Skeletal muscle cell (primary cell): ENCODE measurements around the gene ADGRG3.
"Not testable (repeated sequence)": the region's sequence is repeated elsewhere in the genome, so short reads cannot be mapped to it uniquely, and the experiment has no call there.

Source experiments
- DNase-seq: peaks from one replicate; pipeline ENCODE4 v3.0.0-alpha.2; 2010; ENCODE audit warnings: low read depth
- H3K4me3 ChIP-seq: 2 replicates; pipeline ENCODE4 v1.5.1; 2011; ENCODE audit warnings: low read depth, mild to moderate bottlenecking, control low read depth, low read length, moderate library complexity

Gene ADGRG3

DNA sequence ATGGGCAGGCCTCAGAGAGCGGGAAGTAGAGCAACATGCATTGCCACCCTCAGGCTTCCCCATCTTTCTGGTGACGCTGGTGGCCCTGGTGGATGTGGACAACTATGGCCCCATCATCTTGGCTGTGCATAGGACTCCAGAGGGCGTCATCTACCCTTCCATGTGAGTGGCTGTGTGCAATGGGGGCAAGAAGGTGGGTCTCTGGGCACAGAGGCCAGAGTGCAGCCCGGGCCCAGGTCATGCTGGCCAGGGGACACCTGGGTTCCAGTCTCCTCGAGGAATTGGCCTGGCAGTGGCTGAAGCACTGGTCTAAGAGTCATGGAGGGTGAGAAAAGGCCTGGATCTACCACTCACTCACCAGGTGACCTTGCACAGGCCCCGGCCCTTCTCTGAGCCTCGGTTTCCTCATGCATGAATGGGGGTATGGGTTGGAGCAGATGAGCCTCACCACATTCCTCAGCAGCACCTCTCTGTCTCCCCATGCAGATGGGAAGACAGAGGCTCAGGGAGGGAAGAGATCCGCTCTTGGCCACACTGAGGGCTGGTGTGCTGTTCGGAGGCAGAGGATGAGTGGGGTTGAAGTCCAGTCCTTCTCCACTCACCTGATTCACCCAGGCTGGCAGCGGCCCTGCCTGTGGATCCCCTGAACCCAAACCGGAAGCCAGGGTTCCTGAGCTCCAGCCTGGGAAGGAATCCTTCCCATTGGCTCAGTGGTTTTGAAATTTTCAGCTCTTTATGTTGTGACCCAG is 7.2 kb upstream of the ADGRG3 start:
- H3K4me3 ChIP-seq, result no peak overlapping the region
- DNase-seq, result no peak

DNA sequence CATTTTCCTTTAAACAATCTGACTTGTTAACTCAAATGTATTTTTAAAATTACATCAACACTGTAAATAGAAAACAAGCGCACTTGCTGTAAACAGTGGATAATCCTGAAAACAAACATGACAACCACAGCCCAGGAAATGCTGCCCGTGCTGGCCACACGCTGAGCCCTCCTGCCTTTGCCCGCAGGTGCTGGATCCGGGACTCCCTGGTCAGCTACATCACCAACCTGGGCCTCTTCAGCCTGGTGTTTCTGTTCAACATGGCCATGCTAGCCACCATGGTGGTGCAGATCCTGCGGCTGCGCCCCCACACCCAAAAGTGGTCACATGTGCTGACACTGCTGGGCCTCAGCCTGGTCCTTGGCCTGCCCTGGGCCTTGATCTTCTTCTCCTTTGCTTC is 6.6 kb upstream of the ADGRG3 start:
- DNase-seq, result no peak
- no peak overlapping the region for H3K4me3 ChIP-seq

DNA sequence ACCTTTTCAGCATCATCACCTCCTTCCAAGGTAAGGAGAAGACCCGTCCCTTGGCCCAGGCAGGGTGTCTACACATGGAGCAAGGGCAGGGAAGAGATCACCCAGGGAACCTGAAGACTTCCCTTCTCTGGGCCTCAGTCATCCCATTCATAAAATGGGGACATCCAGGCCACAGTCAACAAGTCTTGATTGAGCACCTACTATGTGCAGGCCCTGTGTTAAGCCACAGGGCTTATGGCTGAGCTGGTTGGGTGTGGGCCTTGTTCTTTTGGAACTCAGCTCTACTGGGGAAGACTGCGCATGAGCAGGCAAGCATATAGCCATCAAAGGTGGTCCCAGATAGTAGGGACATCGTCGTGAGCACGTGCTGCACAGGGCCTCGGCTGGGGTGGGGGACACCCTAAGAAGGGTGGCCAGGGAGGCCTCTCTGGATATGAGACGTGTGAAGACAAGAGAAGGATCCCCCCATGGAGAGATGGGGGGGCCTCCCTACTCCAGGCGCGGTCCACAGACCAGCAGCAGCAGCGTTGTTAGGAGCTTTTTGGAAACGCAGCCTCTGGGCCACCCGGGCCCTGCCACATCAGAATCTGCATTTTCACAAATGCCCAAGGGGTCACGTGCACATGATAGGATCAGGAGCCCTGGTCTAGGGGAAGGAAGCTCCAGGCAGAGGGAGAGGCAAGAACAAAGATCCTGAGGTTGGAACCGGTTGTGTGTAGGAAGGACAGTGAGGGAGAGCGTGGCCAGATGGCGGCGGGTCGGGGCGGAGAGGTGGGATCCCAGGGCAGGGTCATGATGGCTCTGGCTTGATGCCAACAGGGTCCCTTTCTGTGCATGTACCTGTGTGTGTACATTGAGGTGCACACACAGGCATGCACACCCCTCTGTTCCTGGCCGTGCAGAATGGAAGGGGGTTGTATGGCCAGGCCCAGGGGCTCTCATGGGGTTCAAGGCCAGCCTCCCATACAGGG is 5.9 kb upstream of the ADGRG3 start:
- no peak for DNase-seq
- no peak overlapping the region for H3K4me3 ChIP-seq

DNA sequence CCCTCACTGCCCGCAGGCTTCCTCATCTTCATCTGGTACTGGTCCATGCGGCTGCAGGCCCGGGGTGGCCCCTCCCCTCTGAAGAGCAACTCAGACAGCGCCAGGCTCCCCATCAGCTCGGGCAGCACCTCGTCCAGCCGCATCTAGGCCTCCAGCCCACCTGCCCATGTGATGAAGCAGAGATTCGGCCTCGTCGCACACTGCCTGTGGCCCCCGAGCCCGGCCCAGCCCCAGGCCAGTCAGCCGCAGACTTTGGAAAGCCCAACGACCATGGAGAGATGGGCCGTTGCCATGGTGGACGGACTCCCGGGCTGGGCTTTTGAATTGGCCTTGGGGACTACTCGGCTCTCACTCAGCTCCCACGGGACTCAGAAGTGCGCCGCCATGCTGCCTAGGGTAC is 4.7 kb upstream of the ADGRG3 start:
- no peak for DNase-seq
- no peak overlapping the region for H3K4me3 ChIP-seq

DNA sequence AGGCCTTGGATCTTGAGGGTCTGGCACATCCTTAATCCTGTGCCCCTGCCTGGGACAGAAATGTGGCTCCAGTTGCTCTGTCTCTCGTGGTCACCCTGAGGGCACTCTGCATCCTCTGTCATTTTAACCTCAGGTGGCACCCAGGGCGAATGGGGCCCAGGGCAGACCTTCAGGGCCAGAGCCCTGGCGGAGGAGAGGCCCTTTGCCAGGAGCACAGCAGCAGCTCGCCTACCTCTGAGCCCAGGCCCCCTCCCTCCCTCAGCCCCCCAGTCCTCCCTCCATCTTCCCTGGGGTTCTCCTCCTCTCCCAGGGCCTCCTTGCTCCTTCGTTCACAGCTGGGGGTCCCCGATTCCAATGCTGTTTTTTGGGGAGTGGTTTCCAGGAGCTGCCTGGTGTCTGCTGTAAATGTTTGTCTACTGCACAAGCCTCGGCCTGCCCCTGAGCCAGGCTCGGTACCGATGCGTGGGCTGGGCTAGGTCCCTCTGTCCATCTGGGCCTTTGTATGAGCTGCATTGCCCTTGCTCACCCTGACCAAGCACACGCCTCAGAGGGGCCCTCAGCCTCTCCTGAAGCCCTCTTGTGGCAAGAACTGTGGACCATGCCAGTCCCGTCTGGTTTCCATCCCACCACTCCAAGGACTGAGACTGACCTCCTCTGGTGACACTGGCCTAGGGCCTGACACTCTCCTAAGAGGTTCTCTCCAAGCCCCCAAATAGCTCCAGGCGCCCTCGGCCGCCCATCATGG is 4.0 kb upstream of the ADGRG3 start:
- DNase-seq, result no peak
- H3K4me3 ChIP-seq, result no peak overlapping the region

DNA sequence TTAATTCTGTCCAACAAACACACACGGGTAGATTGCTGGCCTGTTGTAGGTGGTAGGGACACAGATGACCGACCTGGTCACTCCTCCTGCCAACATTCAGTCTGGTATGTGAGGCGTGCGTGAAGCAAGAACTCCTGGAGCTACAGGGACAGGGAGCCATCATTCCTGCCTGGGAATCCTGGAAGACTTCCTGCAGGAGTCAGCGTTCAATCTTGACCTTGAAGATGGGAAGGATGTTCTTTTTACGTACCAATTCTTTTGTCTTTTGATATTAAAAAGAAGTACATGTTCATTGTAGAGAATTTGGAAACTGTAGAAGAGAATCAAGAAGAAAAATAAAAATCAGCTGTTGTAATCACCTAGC is 3.5 kb upstream of the ADGRG3 start:
- H3K4me3 ChIP-seq, result no peak overlapping the region
- no peak for DNase-seq

DNA sequence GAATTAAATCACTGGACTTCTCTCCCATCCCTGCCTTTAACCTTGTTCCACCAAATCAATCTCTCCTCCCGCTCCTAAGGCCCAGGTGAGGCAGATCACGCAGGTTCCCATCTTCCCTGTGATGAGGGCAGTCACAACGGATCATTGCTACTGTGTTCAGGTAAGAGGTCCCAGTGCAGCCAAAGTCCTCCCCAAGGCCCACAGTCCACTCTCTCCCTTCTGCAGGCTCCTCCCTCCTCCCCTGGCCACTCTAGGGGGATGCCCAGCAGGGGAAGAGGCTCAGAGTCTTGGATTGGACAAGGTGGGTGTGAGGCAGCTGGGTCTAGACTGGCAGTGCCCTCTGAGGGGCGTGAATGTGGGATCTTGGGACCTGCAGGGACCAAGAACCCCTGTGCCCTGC is 2.6 kb upstream of the ADGRG3 start:
- no peak for DNase-seq
- H3K4me3 ChIP-seq, result no peak overlapping the region

DNA sequence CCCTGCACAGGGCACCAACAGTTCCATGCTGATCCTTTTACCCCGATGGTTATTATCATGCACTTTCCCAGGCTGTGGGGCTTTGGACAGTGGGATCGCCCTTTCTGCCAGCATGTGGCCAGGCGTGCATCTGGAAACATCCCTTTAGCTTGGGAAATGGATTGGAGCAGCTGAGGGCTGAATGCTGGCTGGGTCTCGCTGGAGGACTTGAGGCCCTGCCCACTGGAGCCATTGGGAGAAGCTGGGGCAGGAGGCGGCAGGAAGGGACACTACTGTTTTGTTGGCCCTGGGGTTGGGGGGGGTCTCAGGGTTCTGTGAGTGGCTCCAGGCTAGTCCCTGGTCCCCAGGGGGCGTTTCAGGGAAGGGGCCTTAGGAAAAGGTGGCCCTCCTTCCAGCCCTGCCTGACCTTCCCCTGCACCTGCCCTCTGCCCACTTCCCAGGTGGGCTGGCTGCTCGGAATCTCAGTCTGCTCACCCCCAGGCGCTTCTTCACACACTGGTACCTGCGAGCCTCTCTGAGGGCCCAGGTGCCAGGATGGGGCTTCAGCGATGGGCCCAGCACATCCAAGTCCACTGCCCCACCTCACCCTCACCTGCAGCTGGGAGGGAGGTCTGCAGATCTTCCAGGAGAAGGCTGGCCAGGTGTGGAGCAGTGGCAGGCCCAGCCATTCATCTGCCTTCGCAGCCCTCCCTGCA is 1.6 kb upstream of the ADGRG3 start:
- no peak for DNase-seq

DNA sequence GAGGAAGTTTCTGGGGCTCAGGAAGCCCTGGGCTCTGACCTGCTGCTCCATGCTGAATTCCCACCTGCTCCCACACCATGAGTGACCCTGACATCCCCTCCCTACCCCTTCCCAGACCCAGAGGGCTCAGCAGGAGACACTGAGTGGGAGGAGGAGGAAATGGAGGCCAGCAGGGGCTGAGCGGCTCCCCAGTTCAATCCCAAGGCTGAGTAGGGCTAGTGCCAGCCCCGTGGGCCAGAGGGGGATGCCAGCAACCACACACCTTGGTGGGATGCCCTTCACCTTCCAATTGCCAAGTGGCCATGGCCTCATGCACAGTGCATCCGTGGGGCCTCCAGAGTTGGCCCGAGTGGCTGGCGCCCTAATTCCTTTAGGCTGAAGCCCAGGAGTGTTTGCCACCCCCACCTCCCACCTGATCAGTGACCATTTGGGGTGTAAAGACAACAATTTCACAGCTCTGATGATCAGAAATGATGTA is 1.0 kb upstream of the ADGRG3 start:
- H3K4me3 ChIP-seq, result no peak overlapping the region
- DNase-seq, result no peak

More for the DNA sequence above, 1.6 kb upstream of the ADGRG3 start:
- no peak overlapping the region for H3K4me3 ChIP-seq

DNA sequence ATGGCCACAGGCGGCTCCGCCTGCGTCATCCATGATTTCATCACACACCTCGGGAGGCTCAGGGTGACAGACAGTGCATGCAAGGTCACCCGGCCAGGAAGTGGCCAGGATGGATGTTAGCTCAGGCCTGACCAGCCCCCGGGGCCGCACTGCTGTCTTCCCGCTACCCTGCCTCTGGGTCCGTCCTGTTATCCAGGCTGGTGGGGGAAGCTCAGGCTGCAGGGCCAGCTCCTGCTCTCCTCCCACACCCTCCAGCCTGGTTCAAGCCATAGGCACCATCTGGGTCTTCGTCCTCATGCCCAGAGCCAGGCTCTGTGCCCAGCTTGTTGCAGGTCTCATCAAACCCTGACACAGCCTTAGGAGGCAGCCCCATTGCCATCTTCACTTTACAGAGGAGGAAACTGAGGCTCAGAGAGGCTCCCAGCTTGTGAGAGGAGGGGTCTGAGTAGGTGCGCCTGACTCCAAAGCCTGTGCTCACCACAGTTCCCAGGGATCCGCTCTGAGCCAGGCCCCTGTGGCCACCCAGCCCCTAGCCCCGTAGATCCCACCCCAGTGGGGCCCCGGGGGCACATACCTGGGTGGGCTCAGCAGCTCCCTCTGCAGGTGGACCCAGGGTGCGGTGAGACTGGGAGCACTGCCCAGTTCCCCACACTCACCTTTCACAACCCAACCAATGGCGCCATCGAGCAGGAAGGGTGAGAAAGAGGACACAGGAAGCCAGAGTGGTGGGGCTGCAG is 412 bp upstream of the ADGRG3 start:
- no peak overlapping the region for H3K4me3 ChIP-seq
- no peak for DNase-seq

DNA sequence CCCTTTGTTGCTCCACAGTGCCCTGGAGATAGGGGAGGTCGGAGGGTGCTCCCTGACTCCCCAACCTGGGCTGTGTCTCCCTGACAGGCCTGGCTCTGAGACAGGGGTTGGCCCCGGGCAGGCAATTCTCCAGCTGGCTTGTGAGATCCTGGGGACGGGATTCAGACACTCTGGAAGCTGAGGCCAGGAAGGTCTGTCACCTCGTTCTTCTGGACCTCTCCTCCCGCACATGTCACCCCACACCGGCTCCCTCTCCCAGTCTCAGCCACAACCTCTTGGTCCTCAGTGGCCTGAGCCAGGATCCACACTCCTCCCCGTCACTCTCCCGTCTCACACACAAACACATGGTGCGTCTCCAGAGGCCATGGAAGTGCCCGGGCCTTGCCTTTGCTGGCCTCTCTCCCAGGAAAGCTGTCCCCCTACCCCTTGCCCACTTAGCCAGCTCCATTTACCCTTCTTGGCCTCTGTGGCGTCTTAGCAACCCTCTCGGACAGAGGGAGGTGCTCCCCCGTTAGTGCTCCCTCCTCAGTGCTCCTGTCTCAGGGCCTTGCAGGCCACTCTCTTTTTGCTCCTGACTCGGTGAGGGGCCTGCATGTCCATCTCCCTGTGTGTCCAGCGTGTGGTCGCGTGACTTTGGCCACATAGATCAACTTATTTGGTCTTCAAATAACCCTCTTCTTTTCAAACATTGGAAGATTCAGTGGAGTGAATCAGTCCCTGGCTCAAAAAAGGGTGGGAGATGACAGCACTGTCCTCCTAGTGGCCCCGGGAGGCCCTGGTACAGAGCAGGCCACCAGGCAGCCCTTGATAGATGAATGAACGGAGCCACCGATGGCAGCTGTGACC is 747 bp downstream of the ADGRG3 start:
- no peak overlapping the region for H3K4me3 ChIP-seq
- no peak for DNase-seq

DNA sequence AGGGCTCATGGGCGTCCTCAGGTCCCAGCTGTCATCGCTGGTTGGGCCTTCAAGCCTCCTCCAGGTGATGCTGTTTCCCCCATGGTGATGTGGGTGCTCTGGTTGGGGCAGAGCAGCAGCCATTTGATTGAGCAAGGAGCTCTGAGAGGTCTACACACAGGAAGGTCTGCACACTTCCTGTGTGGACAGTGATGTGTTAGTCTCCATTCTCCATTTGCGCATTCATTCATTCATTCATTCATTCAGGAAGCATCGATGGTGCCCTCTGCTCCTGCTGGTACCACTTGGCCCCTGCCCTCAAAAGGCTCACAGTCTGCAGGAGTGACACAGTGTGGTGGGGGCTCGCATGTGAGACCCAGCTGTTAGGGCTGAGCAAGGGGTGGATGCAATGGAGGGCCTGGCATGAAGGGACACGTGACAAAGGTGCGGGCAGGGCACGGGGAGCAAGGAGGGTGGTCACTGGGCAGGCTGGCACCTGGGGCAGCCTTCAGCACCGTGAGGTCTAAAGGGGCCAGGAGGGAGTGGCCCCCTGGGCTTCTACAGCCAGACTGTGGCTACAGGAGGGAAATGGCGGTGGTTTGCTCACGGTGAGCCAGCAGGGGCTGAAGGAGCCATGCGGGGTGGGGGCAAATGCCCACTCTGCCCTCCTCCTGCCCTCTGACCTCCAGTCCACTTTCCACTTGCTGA is 1.5 kb downstream of the ADGRG3 start:
- no peak for DNase-seq
- H3K4me3 ChIP-seq, result no peak overlapping the region

DNA sequence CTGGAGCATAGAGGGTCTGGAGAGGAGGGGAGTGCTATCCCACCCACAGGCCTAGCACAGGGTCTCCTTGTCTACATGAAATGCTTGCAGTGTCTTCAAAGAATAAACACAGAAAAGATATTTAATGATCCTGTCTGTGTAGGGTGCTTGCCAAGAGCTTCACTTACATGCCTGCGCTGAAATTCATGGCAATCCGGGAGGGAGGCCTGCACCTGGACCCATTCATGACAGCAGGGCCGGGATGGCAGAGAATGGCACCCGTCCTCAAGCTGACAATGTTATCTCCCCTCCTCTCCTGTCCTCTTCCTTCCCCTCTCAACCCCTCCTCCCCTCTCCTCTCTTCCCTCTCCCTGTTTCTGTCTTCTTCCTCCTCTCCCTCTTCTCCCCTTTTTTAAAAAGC is 2.1 kb downstream of the ADGRG3 start:
- no peak for DNase-seq
- H3K4me3 ChIP-seq, result no peak overlapping the region

DNA sequence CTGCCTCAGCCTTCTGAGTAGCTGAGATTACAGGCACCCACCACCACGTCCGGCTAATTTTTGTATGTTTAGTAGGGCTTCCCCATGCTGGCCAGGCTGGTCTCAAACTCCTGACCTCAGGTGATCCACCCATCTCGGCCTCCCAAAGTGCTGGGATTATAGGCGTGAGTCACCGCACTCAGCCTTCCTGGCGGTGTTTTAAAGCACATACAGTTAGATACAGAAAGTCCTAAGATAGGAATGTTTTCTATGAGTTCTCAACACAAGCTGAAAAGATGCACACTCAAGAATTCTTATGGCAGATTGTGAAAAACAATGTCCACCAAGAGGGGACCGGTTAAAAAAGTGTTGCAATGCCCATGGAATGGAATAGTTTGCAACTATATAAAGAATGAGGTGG is 3.3 kb downstream of the ADGRG3 start:
- H3K4me3 ChIP-seq, DNase-seq: not testable (repeated sequence)

DNA sequence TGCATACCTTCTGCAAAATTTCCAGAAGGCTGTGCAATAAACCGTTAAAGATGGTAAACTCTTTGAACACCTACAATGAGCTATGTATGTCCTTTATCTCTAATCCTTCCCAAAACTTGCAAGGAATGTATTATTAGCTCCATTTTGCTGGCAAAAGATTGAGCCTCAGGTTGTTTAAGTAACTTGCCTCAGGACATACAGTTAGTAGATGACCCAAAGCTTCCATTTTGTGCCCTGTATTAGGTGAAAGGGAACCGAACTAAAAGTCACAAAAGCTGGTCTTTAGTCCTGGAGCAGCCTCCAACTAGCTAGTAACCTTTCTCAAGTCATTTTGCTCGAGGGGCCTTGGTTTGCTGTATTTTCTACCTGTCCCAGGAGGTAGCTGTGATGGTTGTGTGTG is 4.3 kb downstream of the ADGRG3 start:
- no peak for DNase-seq

DNA sequence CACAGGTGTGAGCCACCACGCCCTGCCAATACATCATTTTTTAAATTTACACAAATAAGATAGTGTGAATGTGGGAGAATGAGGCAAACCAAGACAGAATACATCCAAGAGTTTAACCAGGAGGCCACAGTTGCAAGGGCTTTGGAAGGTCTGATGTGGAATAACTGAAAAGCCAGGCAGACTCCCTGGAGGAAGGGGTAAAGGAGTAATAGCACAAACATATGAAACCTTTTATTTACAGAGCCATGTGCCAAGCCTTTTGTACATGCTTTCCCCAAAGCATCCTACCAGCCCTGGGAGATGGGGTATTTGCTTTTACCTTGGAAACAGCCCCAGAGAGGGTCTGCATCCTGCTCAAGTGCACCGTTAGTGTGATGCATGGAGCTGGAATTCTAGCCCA is 4.7 kb downstream of the ADGRG3 start:
- no peak for DNase-seq
- no peak overlapping the region for H3K4me3 ChIP-seq

More for the DNA sequence above, 4.3 kb downstream of the ADGRG3 start:
- H3K4me3 ChIP-seq, result no peak overlapping the region
